ENCODE results near the gene ZBTB1. TPM values are rescaled to one million over a fixed set of nuclear protein-coding genes. Genes with fewer than 3 reads are reported as not detected.

ZBTB1 gene
- total RNA-seq, 4 donors from 2014 or later: 46.3 to 64.8 (median 62.4) TPM

DNA sequence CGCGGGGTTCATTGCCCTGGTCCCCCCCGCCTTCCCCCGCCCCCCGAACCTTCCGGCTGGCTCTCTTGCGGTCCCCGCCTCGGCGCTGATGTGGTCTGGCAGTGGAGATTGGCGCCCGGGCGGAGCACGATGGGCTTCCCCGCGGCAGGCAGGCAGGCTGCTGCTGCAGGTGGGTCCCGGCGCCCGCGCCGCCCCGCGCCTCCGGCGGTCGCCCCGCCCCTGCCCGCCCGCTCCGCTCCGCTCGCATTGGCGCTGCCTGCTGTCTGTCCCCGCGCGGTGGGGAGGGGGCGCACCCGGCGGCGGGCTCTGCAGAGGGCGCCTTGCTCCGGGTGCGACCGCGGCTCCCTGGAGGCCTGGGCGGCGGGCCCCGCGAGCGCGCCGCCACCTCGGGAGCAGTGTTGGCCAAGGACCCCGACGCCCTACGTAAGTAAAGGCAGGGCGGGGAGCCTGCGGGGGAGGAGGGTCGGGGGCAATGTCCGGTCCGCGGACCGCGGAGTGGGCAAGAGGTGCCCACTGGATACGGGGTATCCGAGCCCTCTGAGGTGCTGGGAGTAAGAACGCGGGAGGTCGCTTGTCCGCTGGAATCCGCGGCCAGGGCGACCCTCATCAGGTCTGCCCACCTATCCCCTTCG is 39.3 kb upstream of the ZBTB1 start, which contains the start of gene AKAP5:
TSS of gene AKAP5 (plus strand) at position 309 of the 632 bp plus-strand sequence. CDS start 2,896 bp downstream, outside the sequence.
- TF ChIP-seq, protein P1, sequence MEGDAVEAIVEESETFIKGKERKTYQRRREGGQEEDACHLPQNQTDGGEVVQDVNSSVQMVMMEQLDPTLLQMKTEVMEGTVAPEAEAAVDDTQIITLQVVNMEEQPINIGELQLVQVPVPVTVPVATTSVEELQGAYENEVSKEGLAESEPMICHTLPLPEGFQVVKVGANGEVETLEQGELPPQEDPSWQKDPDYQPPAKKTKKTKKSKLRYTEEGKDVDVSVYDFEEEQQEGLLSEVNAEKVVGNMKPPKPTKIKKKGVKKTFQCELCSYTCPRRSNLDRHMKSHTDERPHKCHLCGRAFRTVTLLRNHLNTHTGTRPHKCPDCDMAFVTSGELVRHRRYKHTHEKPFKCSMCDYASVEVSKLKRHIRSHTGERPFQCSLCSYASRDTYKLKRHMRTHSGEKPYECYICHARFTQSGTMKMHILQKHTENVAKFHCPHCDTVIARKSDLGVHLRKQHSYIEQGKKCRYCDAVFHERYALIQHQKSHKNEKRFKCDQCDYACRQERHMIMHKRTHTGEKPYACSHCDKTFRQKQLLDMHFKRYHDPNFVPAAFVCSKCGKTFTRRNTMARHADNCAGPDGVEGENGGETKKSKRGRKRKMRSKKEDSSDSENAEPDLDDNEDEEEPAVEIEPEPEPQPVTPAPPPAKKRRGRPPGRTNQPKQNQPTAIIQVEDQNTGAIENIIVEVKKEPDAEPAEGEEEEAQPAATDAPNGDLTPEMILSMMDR (IDR thresholded peaks at IDR 0.05; ENCODE audit: low read depth): no peak

DNA sequence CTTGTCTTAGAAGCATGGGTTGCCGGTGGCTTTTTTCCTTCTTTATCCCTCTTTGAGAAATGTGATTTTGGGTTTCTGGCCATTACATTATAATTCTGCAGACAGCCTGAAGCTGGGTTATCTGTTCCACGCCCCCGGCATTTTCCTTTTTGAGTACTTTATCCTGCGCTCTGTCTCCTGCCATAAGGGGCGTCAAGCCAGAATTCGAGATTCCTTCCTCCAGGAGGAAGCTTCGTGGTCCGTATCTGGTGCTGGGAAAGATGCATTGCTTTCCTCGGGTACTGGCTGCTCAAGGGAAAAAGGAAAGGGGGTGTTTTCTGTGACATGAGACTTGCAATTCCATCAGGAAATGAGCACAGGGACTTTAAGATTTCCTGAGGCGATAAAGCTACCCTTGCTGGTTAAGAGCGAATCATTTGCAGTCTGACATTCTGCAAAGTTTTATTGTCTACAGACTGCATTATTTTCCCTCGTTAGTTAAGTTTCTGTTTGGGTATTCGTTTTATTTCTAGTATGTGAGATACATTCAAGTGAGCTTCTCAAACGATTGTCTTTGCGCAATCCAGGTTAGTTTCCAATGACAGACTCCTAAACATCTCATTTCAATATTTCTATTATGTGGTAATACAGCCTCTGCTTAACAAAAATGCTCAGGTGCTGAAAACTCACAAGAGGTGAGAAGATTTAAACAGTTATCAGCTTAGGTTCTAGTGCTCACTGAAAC is 38.6 kb upstream of the ZBTB1 start:
- TF ChIP-seq, protein P1 (IDR thresholded peaks at IDR 0.05; ENCODE audit: low read depth): no peak

DNA sequence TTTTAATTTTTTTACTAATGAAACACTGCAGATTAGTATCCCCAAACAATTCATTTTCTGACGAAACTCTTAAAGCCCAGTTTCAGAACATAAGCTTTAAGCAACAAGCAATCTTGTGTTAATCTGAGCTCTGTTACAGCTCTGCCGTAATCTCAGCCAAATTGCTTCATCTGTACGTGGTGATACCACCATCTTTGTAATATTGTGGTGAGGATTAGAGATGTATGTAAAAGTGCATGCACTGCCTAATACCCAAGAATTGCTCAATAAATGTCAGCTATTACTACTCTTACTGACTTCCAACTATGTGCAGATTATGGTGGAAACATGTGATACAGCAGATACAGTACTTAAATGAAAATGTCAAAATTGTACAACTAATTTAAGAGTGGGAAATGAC is 37.5 kb upstream of the ZBTB1 start:
- TF ChIP-seq, protein P1 (IDR thresholded peaks at IDR 0.05; ENCODE audit: low read depth): no peak

DNA sequence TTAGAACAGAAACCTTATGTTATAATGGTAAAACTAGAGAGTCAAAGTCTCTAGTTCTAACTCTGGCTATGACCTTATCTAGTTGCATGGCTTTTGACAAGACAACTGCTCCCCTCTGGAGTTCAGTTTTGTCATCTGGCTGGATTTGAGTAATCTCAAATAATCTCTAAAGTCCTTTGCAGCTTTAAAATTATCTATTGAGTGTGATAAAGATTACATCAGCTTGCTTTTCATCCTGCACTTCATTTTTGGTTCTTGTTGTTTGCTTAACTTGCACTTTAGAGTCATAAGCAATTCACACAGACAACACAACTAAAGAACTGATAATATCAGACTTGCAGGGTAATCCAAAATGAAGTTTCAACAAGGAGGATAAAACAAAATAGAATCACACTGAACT is 37.0 kb upstream of the ZBTB1 start:
- TF ChIP-seq, protein P1 (IDR thresholded peaks at IDR 0.05; ENCODE audit: low read depth): no peak

DNA sequence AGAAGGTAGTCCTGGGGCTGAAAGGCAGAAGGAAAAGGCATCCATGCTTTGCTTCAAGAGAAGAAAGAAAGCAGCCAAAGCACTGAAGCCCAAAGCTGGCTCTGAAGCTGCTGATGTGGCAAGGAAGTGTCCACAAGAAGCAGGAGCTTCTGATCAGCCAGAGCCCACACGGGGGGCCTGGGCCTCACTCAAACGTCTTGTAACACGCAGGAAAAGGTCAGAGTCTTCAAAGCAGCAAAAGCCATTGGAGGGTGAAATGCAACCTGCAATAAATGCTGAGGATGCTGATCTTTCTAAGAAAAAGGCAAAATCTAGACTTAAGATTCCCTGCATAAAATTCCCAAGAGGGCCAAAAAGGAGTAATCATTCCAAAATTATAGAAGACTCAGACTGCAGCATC is 36.1 kb upstream of the ZBTB1 start:
- TF ChIP-seq, protein P1 (IDR thresholded peaks at IDR 0.05; ENCODE audit: low read depth): no peak

DNA sequence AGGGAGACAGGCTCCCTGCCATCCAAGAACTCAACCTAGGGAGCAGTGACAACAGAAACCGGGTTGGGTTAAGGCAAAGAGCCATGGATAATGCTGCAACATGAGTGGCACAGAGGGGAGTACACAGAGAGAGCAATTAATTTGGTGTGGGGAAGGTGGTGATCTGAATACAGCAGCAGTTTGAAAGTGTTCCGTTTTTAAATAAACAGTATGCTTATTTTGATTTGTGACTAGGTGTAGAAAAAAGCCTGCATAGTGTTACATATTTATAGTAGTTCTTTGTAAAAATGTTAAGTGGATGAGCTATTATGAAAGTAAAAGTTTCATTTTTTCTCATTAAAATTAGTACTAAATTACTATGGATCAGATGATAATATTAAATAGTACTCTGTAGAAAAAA is 30.5 kb upstream of the ZBTB1 start:
- TF ChIP-seq, protein P1 (IDR thresholded peaks at IDR 0.05; ENCODE audit: low read depth): no peak

DNA sequence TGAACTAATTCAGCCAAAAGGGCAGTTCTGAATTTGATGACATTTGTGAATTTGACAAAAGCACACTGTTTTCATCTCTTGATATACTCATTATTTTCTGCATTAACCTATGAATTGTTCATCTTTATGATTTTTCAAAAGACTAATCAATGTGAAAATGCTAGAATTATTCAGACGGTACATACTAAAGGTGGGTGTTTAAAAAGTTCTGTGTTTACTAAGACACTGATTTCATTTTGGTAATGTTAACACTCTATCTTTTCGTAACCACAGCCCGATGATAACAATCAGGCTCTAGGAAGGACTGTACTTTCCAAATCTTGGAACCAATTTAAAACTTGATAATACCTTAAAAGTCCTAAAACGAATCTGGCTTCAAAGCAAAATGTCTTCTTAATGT is 29.9 kb upstream of the ZBTB1 start:
- TF ChIP-seq, protein P1 (IDR thresholded peaks at IDR 0.05; ENCODE audit: low read depth): no peak

All from subcutaneous adipose tissue (tissue), 4 donors.